HFFc6 (cell line): Measurements from ENCODE around the gene PPP1R37. TPM values are rescaled to one million over a fixed set of nuclear protein-coding genes. Genes with fewer than 3 reads are reported as not detected.

Experiments
- DNase-seq: peaks from one replicate; pipeline ENCODE4 v3.0.0-alpha.2; 2018
- H3K27ac Mint-ChIP-seq: 2 replicates; pipeline ENCODE4 v1.8.0; 2020; ENCODE audit warnings: mild to moderate bottlenecking, mixed read lengths
- H3K27me3 Mint-ChIP-seq: 2 replicates; pipeline ENCODE4 v1.8.0; 2021; ENCODE audit warnings: mild to moderate bottlenecking, moderate library complexity, mixed read lengths; ENCODE audit not compliant: insufficient read depth
- H3K36me3 Mint-ChIP-seq: 2 replicates; pipeline ENCODE4 v1.8.0; 2021; ENCODE audit warnings: low read depth, mixed read lengths
- H3K4me1 Mint-ChIP-seq: 2 replicates; pipeline ENCODE4 v1.8.0; 2020; ENCODE audit warnings: low read depth, mixed read lengths
- H3K4me3 Mint-ChIP-seq: 2 replicates; pipeline ENCODE4 v1.8.0; 2020; ENCODE audit warnings: mild to moderate bottlenecking, moderate library complexity, mixed read lengths
- H3K9me3 Mint-ChIP-seq: 2 replicates; pipeline ENCODE4 v1.8.0; 2020; ENCODE audit warnings: mild to moderate bottlenecking, mixed read lengths
- CTCF ChIP-seq: fragments of 200-600 bp; sonication (generic); IDR thresholded peaks from 2 replicates; pipeline ENCODE4 v1.5.0; 2021; ENCODE audit warnings: antibody characterized with exemption, mild to moderate bottlenecking
- total RNA-seq, 6 experiments: library from RNA; stranded (reverse); fragmentation: NEBNext Ultra II Directional; extraction: Animal tissue kit (Norgen Biotek cat#: 25700); gene quantifications; 2 replicates in 1 of 6; 3 replicates in 5 of 6; pipeline ENCODE4 v1.2.3, GENCODE V29; 2021

PPP1R37 gene
- total RNA-seq, 6 experiments from 2014 or later: 20.4 to 27.4 (median 21.6) TPM

DNA sequence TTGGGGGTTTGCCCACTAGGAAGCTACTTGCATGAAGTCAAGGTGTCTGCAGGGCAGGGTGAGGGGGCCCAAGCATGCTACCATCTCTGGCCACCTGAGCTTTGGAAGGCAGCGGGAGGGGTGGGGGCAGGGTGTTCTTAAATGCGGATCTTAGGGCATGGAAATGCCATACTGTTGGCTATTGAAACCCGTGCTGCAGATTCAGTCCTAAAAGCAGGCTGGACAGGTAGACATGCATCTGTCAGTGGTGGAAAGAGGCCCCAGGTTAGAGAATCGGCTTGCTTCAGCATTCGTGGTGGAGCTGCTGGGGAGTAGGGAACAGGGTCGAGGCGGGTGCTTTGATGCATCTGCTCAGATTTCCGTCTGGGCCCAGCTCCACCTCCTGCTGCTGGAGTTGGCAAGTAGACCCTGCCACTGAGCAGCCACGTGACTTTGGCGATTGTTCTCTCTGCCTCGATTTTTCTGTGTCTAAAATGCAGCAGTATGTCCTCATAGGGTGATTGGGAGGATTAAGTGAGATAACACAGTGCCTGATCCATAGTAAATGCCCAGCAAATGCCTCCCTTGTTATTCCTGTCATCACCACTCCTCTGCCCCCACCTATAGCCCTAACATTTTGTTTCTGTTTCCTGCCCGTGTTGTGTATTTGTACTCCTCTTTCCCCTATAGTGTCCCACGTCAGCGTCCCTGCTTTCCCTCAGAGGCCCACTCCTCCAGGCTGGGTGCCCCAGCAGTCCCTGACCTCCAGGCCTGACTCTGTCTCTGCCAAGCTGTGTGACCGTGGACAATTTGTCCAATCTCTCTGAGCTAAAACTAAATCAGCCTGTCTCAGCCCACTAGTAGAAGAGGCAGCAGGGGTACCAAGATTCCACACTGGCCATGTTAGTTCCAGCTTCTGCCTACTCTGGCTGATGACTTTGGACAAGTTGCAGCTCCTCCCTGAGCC is 5.8 kb downstream of the PPP1R37 start:
- Mint-ChIP-seq H3K36me3 (peaks cover 16% of the 10 kb centered on the region), H3K27ac (peak overlapping the region; percentile 88), H3K4me3 (peak overlapping the region; percentile 62), H3K4me1 (peaks cover 70% of the 10 kb centered on the region), H3K9me3 (no peaks in the 10 kb centered on the region), H3K27me3 (no peaks in the 10 kb centered on the region)
- no peak for TF ChIP-seq CTCF
- no peak for DNase-seq

DNA sequence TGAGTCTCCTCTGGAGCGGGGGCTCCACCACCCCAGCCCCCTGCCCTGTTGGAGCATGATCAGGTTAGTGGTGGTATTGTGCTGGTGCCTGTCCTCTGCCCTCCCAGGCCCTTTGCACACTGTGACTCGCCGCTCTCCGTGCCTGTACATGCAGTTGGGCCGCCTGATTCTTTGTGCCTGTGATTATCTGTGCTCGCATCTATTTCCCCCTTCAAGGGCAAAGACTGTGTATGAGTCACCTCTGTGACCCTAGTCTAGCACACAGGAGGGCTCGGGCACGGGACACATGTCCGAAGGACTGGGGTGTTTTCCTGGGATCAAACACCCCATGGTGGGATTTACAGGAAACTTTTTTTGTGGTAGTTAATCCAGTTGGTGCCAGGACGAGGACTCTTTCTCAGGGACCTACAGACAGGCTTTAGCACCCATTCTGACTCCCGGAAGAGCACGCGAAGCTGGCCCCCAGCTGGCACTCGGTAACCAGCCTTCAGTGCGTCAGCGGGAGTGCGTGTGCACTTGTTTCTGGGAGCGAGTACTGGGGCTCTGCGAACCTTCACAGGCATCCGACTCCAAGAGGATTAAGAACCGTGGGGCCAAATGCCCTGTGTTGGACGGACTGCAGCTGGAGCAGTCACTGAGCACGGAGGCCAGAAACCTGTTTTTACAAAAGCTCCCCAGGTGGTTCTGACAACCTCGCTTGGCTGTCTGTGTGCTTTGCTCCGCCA is 6.7 kb downstream of the PPP1R37 start:
- no peaks in the 10 kb centered on the region for H3K27me3 Mint-ChIP-seq
- no peak for DNase-seq
- TF ChIP-seq CTCF: no peak
- H3K9me3 Mint-ChIP-seq: no peaks in the 10 kb centered on the region
- H3K4me1 Mint-ChIP-seq: peaks cover 62% of the 10 kb centered on the region
- peaks cover 12% of the 10 kb centered on the region; the same call in 1 of the 2 replicates for H3K36me3 Mint-ChIP-seq
- peak overlapping the region; percentile 88 for H3K27ac Mint-ChIP-seq
- no peak overlapping the region for H3K4me3 Mint-ChIP-seq

DNA sequence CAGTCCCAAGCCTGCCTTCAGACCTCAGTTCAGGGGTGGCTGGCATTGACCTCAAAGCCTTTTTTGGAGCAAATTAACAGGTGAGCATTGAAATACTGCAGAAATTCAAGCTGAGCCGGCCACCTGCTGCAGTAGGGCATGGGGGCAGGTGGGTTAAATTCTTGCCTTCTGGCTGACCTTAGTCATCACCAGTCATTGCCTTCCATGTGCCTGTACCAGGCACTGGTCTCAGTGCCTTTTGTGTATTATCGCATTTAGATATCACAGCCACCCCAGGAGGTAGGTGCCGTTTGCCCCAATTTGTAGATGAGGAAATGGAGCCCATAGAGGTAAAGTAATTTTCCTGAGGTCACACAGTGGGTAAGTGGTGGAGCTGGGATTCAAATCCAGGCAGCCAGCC is 7.2 kb downstream of the PPP1R37 start:
- Mint-ChIP-seq H3K4me1 (peaks cover 57% of the 10 kb centered on the region), H3K4me3 (no peak overlapping the region), H3K9me3 (no peaks in the 10 kb centered on the region), H3K27me3 (no peaks in the 10 kb centered on the region), H3K27ac (peak overlapping the region; percentile 92), H3K36me3 (peaks cover 12% of the 10 kb centered on the region; the same call in 1 of the 2 replicates)
- TF ChIP-seq CTCF: no peak
- DNase-seq: no peak

GRCh38 chr19:45100846-45101252 is 7.9 kb downstream of the PPP1R37 start:
- Mint-ChIP-seq H3K36me3 (peaks cover 11% of the 10 kb centered on the region; the same call in 1 of the 2 replicates), H3K4me1 (peaks cover 53% of the 10 kb centered on the region), H3K4me3 (peak overlapping the region; percentile 2), H3K27me3 (no peaks in the 10 kb centered on the region), H3K27ac (peak overlapping the region; percentile 92), H3K9me3 (no peaks in the 10 kb centered on the region)
- no peak for TF ChIP-seq CTCF
- DNase-seq: peak; percentile 63

DNA sequence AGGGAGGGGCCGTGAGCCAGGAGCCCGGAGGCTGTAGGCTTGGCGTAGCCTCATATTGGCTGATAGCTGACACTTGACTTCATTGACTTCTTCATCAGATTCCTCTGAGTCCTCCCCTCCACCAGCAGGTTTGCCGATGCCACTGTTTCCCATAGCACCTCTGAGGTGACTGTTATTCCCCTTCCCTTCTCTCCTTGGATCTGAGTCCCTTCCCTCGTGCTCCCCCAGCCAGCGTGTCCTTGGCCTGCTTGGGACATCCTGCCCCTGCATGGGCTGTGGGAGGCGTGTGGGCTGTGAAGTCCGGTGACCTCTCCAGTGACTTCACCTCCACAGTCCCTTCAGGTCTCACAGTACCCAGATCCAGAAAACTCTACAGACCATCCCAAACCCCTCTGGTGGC is 8.8 kb downstream of the PPP1R37 start:
- DNase-seq: no peak
- Mint-ChIP-seq H3K36me3 (peaks cover 7% of the 10 kb centered on the region; the same call in 1 of the 2 replicates), H3K27ac (peak overlapping the region; percentile 92; the same call in 1 of the 2 replicates), H3K4me3 (no peak overlapping the region), H3K27me3 (no peaks in the 10 kb centered on the region), H3K9me3 (no peaks in the 10 kb centered on the region), H3K4me1 (peaks cover 43% of the 10 kb centered on the region)
- no peak for TF ChIP-seq CTCF
